GM19455 (cell line): Measurements from ENCODE around the gene TBX10.
"Not testable (repeated sequence)": the region's sequence is repeated elsewhere in the genome, so short reads cannot be mapped to it uniquely, and the experiment has no call there.

Experiments used
- ATAC-seq: cut with Tn5 transposase; IDR thresholded peaks from one replicate; pipeline ENCODE4 v1.9.1; 2021; ENCODE audit not compliant: unreplicated experiment

The TBX10 gene

GRCh38 chr11:67632175-67632981 lies 7.2 kb downstream of the TBX10 start:
- ATAC-seq, result no peak

- no peak for ATAC-seq
Observed at GRCh38 chr11:67631853-67632174, 7.7 kb downstream of the TBX10 start.

- ATAC-seq, result no peak
Observed at GRCh38 chr11:67631411-67631810, 8.2 kb downstream of the TBX10 start.

DNA sequence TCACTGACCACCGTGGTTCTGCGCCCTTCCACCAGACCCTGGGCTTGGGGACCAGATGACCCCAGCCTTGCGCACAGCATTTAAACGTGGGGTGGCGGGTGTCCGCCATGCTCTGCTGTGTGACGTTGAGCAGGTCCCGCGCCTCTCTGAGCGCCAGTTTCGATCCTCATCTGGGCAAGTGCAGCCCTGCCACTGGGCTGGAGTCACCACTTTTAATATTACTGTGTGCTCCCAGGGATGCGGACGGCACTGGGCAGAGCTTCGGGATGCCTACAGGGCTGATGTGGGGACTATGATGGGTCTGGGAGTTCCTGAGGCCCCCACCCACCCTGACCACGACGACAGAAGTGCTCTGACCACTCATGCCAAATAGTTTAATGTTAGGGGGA lies 8.6 kb downstream of the TBX10 start:
- no peak for ATAC-seq

- peak; percentile 52 for ATAC-seq
Observed at GRCh38 chr11:67630228-67630942, 9.2 kb downstream of the TBX10 start.

DNA sequence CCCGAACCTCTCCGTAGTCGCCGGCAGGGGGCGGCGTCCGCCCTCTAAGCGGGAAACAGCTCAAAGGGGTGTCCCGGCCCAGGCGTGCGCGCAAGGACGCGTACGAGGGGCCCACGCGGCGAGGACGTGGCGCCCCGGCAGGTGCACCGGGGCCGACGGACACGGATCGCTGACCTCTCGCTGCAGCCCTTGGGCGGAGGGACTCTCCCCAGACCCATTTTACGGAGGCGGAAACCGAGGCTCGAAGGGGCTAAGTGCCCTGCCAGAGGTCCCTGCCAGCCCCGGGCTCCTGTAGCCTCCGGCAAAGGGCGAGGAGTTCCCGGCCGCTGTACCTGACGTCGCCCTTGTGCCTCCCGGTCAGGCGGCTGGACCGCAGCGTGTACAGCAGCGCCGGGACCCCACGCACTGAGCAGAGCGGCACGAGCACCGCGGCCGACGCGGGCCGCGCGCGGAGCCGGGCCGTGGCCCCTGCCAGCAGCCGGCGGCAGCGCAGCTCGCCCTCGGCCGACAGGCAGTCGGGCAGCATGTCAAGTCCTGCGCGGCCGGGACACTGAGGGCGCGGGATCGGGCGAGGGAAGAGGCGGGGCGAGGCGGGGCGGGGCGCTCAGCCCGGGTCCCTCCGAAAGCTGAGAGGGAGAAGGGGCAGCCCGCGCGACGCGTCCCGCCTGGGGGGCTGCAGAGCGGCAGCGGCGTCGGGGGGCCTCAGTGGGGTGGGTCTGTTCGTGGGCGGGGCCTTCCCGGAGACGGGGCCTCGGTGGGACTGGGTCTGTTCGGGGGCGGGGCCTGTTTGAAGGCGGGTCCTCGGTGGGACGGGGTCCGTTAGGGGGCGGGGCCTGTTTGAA lies 10.0 kb downstream of the TBX10 start, which contains the start of gene NUDT8:
TSS of gene NUDT8 (minus strand) at position 552 of the 842 bp plus-strand sequence. CDS start at position 526, 26 bp downstream.
- ATAC-seq, result peak; percentile 38

- ATAC-seq, result no peak
Observed at GRCh38 chr11:67628710-67629385, 10.7 kb downstream of the TBX10 start.

GRCh38 chr11:67627812-67628624 lies 11.5 kb downstream of the TBX10 start:
- no peak for ATAC-seq

GRCh38 chr11:67627441-67627811 lies 12.1 kb downstream of the TBX10 start:
- ATAC-seq, result no peak

DNA sequence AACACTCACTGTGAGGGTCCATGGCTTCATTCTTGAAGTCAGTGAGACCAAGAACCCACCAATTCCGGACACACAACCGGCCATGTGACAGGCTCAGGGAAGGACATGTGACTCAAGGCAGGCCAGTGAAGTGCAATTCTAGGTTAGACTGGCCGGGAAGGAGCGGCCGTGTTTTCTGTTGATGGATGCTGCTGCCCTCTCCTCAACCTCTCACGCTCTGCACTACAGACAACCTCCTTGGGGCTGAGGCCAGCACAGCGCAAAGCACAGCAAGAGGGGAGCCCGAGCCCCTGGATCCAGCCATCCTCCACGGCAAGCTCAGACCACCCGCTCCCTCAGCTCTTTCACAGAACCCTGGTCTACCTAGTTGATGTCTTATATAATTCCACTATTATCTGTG lies 12.6 kb downstream of the TBX10 start:
- ATAC-seq, result no peak

- not testable (repeated sequence) for ATAC-seq
Observed at GRCh38 chr11:67626131-67626833, 13.3 kb downstream of the TBX10 start.

- ATAC-seq, result not testable (repeated sequence)
Observed at GRCh38 chr11:67623795-67624194, 15.8 kb downstream of the TBX10 start.

DNA sequence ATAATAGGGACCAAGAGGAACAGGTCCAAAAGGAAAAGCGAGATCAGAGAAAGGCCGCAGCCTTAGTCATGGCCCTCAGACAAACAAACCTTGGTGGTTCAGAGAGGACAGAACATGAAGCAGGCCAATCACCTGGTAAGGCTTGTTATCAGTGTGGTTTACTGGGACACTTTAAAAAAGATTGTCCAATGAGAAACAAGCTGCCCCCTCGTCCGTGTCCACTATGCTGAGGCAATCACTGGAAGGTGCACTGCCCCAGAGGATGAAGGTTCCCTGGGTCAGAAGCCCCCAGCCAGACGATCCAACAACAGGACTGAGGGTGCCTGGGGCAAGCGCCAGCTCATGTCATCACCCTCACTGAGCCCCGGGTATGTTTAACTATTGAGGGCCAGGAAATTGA lies 16.7 kb downstream of the TBX10 start:
- ATAC-seq, result not testable (repeated sequence)

DNA sequence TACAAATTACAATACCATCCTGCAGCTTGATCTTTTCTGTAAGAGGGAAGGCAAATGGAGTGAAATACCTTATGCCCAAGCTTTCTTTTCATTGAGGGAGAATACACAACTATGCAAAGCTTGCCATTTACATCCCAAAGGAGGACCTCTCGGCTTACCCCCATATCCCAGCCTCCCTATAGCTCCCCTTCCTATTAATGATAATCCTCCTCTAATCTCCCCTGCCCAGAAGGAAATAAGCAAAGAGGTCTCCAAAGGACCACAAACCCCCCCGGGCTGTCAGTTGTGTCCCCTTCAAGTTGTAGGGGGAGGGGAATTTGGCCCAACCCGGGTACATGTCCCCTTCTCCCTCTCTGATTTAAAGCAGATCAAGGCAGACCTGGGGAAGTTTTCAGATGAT lies 17.6 kb downstream of the TBX10 start:
- ATAC-seq, result not testable (repeated sequence)

GRCh38 chr11:67620621-67621020 lies 18.9 kb downstream of the TBX10 start:
- not testable (repeated sequence) for ATAC-seq

GRCh38 chr11:67619683-67620618 lies 19.6 kb downstream of the TBX10 start:
- ATAC-seq, result not testable (repeated sequence)

GRCh38 chr11:67618901-67619659 lies 20.5 kb downstream of the TBX10 start:
- not testable (repeated sequence) for ATAC-seq
